Measurements from ENCODE around the gene GNPTAB. TPM values are rescaled to one million over a fixed set of nuclear protein-coding genes. Genes with fewer than 3 reads are reported as not detected.

GNPTAB gene
- total and polyA plus RNA-seq, 2 of the 4 experiments (the other 2 are of a cell fraction) = 16.0 to 24.2 TPM

- BruUV-seq (replicated peaks) = no TSS peak
- Histone ChIP-seq H3K4ac (ENCODE audit: low read depth, low read length) (no peak overlapping the region), H3K4me2 (ENCODE audit: low read depth, low read length) (no peak overlapping the region), H3K27ac (ENCODE audit: insufficient read depth, low read length) (no peak overlapping the region), H2AK9ac (replicated peaks; ENCODE audit: low read depth, low read length, poor library complexity) (no peak overlapping the region), H3K9me3 (ENCODE audit: control insufficient read depth, insufficient read depth, low read length) (no peaks in the 10 kb centered on the region), H4K91ac (ENCODE audit: insufficient read depth, low read depth, low read length) (no peak overlapping the region), H2BK120ac (ENCODE audit: low read depth, low read length) (no peak overlapping the region), H3K23ac (ENCODE audit: low read depth, low read length) (no peak overlapping the region), H2BK15ac (ENCODE audit: low read depth, low read length) (no peak overlapping the region), H2BK20ac (ENCODE audit: low read depth, low read length) (no peak overlapping the region), H3K36me3 (ENCODE audit: control insufficient read depth, insufficient read depth, low read length) (peaks cover 2% of the 10 kb centered on the region; the same call in 1 of the 2 replicates), H4K8ac (ENCODE audit: low read depth in 2 of 2, low read length in 2 of 2) (no peak overlapping the region), H2BK5ac (ENCODE audit: low read depth, low read length, poor library complexity, severe bottlenecking) (no peak overlapping the region), H3K79me1 (ENCODE audit: low read depth in 1 of 2, low read length in 2 of 2) (no peaks in the 10 kb centered on the region), H4K5ac (ENCODE audit: low read depth, low read length) (no peak overlapping the region), H4K20me1 (ENCODE audit: insufficient read depth, low read length) (no peaks in the 10 kb centered on the region), H3K9me1 (ENCODE audit: insufficient read depth, low read length) (no peaks in the 10 kb centered on the region), H2AFZ (replicated peaks; ENCODE audit: low read length, poor library complexity) (no peak overlapping the region), H3K4me3 (ENCODE audit: insufficient read depth, low read depth, low read length) (no peak overlapping the region), H3K18ac (ENCODE audit: low read depth, low read length) (no peak overlapping the region), H3K27me3 (ENCODE audit: control insufficient read depth, insufficient read depth, low read length) (no peaks in the 10 kb centered on the region), H3K9ac (ENCODE audit: low read depth, low read length) (no peak overlapping the region), H3K14ac (replicated peaks; ENCODE audit: low read depth, low read length) (no peak overlapping the region), H3K4me1 (ENCODE audit: control insufficient read depth, insufficient read depth, low read length) (no peaks in the 10 kb centered on the region), H3K56ac (ENCODE audit: extremely low read depth, insufficient read depth, low read length) (no peak overlapping the region), H2AK5ac (ENCODE audit: low read depth, low read length) (no peak overlapping the region)
- in situ Hi-C loops (cut with MboI; ENCODE audit: low sequenced_read_pairs) = no loop called here
- ChIA-PET POLR2A (ENCODE audit: unreplicated experiment) (no interaction called here), CTCF (no interaction called here)
- peak; percentile 13 for DNase-seq
- dilution Hi-C loops (cut with HindIII; ENCODE audit: low sequenced_read_pairs, unreplicated experiment) = no loop called here
- ATAC-seq (ENCODE audit: low read depth) = no peak
- intact Hi-C loops (cut with micrococcal nuclease) = no loop called here
- TF ChIP-seq MXI1 (IDR thresholded peaks at IDR 0.05; ENCODE audit: borderline replicate concordance, low read depth, low read length) (no peak), NFE2L2 (IDR thresholded peaks at IDR 0.05; ENCODE audit: low read depth, low read length) (no peak), RAD21 (IDR thresholded peaks at IDR 0.05; ENCODE audit: low read length) (no peak), CEBPB (IDR thresholded peaks at IDR 0.05; ENCODE audit: low read depth, low read length) (no peak), BHLHE40 (IDR thresholded peaks at IDR 0.05; ENCODE audit: low read depth, low read length) (no peak), CHD1 (IDR thresholded peaks at IDR 0.05; ENCODE audit: low read depth, low read length) (no peak), USF2 (IDR thresholded peaks at IDR 0.05; ENCODE audit: low read depth, low read length) (no peak), MAFK (IDR thresholded peaks at IDR 0.05; ENCODE audit: low read depth, low read length) (no peak)
- TF ChIP-seq, protein P1, sequence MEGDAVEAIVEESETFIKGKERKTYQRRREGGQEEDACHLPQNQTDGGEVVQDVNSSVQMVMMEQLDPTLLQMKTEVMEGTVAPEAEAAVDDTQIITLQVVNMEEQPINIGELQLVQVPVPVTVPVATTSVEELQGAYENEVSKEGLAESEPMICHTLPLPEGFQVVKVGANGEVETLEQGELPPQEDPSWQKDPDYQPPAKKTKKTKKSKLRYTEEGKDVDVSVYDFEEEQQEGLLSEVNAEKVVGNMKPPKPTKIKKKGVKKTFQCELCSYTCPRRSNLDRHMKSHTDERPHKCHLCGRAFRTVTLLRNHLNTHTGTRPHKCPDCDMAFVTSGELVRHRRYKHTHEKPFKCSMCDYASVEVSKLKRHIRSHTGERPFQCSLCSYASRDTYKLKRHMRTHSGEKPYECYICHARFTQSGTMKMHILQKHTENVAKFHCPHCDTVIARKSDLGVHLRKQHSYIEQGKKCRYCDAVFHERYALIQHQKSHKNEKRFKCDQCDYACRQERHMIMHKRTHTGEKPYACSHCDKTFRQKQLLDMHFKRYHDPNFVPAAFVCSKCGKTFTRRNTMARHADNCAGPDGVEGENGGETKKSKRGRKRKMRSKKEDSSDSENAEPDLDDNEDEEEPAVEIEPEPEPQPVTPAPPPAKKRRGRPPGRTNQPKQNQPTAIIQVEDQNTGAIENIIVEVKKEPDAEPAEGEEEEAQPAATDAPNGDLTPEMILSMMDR (conservative IDR thresholded peaks at IDR 0.05; ENCODE audit: low read depth, low read length) = no peak
Observed at GRCh38 chr12:101727098-101727497, 103.7 kb downstream of the GNPTAB start.
